G401.6 (cell line): ENCODE measurements around the gene NR4A2.

Source experiments
- FAIRE-seq: peaks from 2 replicates; lab custom pipeline; 2012; peaks lifted over from hg19 to GRCh38; lab: Jason Lieb, UNC

The NR4A2 gene

DNA sequence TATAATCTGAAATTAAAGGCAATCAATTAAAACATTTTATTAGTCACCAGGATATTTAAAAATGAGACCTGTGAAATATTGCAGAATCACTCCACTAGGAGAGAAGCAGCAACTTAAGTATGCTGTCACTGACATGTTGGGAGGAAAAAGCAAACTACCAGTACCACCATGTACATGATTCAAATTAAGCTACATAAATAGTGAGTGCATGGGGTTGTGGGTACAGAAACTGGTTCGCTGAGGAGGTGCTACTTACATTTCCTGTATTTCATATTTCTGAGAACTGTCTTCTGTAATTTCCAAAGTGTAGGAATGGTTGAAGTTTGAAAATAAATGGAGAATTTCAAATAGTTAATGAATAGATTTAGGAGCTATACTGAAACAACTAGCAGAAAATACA lies 7.9 kb upstream of the NR4A2 start:
- FAIRE-seq: no peak

- no peak for FAIRE-seq
These were observed 7.3 kb upstream of the NR4A2 start for GRCh38 chr2:156339865-156340264.

GRCh38 chr2:156339110-156339847 lies 6.8 kb upstream of the NR4A2 start:
- FAIRE-seq: no peak

DNA sequence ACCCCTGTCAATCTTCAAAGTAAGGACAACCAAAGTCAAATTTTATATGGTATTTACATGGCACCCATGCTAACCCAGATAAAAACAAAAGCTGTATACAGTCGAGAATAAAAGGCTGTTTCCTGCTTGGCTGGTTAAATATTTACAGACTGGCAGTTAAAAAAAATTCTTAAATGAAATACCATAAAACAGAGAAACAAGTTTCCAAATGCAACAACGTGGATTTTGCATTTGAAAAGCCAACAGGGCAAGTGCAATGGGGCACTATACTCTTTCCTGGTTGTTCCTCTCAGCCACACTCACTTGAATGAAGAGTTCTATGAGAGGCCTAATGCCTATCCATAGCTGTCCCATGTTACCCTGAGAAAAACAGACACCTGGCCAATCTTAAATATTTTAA lies 6.1 kb upstream of the NR4A2 start:
- no peak for FAIRE-seq

DNA sequence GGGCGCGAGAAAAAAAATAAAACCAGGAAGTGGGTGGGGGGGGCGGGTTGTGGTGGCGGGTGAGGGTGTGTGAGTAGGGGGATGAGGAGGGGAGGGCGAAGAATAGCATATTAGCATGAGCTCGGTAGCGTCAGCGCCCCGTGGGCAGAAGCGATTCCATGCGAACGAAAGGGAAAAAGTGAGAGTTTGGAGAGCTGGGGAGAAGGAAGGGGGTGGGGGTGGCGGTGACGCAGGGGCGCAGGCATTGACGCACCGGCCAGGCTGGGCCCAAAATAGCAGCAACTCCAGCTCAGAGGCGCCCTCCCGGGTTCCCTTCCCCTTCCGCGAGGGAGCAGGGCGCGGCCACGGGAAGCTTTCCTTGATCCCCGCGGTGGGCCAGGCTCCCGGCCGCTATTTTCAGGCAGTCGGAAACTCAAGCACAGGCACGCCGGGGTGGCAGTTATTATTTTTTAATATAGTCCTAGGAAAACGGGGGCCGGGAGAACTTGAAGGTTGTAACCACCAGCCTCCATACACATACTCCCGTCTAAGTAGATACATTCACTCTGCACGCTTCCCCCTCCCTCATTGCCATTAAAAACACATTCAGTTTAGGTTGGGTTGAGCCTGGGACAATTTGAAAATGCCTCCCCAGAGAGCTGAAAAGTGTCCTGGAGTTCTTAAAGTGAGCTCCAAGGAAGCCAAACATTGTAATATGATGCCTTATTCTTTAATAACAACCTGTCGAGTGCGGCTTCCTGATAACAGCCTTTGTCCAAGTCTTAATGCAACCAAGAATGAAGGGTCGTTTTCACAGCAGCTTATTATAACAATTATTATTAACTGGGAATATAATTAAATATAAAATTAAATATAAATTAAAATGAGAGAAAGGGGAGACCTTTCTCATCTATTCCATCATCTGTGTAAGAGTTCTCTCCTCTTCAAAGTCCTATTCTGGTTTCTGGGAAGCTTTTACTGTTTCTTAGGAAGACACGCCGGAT lies 2.3 kb upstream of the NR4A2 start:
- no peak for FAIRE-seq

- no peak for FAIRE-seq
These were observed 1.5 kb upstream of the NR4A2 start for GRCh38 chr2:156333951-156334495.

DNA sequence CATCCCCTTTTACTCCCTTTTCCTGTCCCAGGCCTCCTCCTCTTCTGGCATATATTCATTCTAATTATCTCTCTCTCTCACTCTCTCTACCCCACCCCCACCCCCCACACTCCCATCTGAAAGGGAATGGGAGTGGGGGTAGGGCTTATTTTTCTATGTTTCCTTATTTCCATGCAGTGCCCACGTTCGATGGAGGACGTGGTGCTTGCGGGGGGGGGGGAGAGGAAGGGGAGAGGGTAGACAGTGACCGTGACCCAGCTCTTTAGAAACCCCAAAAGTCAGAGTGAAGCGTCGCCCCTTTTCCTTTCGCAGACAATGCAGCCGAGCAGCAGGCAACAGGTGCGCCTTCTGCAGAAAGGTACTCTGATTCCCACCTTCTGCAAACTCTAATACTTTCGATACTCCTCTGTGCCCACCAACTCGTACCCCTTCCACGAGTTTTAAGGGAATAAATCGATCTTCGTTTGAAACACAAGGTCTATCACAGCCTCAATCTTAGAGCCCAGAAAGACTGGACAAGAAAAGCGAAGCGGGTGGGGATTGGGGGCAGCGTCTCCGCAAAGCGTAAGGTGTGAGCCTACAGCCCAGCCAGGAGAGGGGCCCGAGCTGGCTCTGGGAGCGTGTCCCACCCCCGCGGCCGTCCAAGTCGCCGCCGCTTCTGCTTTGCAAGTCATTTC lies 891 bp upstream of the NR4A2 start:
- no peak for FAIRE-seq

- no peak for FAIRE-seq
These were observed 312 bp downstream of the NR4A2 start for GRCh38 chr2:156332284-156332533.

DNA sequence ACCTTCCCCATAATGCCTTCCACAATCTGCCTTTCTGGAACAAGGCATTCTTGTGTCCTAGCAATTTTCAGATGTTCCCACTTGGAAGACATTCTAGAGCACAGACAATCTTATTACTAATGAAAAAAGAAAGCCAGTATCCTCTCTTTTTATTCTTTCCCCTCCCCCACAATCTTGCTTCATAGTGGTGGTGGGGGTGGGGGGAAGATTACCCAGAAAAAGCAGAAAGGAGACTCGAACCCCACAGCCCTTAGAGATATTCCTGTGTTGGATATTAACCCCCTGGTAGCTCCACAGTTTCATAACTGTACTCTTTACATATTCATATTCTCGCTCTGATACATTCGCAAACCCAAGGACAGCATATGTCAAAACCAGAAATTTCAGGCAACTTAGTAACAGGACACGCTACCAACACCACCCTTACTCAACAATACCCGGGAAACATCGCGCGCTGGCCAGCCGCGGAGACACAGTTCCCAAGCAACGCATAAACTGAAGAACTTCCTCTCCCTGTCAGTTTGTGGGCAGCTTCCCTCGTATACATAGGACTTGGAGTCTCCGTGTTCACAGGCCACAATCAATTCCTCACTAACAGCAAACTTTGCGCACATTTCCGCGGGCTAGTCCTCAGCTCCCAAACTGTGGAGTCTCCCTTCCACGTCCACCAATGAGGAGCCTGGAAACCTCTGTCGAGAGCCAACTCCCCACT lies 793 bp downstream of the NR4A2 start:
- FAIRE-seq: no peak

DNA sequence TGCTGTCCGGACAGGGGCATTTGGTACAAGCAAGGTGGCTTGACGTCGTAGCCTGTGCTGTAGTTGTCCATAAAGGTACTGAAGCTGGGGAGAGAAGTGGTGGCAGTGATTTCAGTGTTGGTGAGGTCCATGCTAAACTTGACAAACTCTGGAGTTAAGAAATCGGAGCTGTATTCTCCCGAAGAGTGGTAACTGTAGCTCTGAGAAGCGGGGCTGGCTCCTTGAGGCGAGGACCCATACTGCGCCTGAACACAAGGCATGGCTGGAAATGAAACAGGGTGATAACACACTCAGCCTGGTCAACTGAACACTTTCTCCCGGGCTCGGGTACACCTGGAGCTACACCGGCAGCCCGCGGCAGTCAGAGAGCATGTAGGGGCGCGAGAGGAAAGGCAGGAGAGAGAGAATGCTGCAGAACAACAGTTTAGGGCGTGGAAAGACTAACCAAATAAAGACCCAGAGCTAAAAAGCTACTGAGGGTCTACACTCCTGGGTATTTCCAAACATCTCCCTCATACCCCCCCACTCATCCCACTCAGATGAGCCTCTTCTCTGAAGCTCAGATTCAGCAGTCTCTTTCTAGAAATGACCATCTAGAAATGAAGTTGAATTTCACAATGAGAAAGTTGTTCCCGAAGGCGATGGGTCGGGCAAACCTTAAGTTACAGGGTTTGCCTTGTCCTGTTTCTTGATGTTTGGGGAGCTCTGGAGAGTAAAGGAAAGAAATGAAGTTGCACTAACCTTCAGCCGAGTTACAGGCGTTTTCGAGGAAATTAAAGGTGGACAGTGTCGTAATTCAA lies 2.4 kb downstream of the NR4A2 start:
- no peak for FAIRE-seq

GRCh38 chr2:156329031-156329926 lies 3.2 kb downstream of the NR4A2 start:
- no peak for FAIRE-seq

GRCh38 chr2:156327835-156328695 lies 4.5 kb downstream of the NR4A2 start:
- no peak for FAIRE-seq

DNA sequence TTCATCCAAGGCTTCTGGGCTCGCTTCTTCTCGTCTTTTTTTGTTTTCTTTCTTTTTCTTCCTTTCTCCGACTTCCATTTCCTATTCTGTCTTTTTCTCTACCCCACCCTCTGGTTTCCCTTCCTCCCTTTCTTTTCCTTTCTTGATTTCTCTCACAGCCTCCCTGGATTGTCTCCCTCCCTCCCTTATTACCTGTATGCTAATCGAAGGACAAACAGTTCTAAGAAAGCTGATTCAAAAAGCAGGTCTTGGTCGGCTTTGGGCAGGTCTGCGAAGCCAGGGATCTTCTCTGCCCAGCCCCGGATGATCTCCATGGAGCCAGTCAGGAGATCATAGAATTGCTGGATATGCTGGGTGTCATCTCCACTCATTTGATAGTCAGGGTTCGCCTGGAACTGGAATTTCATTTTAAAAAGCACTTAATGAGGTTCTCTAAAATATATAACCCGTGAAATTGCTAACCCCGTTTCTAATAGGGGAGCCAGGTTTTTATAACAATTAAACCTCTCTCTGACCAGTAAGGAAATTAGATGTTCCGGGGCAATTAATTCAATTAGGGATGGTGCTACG lies 5.9 kb downstream of the NR4A2 start:
- FAIRE-seq: no peak

DNA sequence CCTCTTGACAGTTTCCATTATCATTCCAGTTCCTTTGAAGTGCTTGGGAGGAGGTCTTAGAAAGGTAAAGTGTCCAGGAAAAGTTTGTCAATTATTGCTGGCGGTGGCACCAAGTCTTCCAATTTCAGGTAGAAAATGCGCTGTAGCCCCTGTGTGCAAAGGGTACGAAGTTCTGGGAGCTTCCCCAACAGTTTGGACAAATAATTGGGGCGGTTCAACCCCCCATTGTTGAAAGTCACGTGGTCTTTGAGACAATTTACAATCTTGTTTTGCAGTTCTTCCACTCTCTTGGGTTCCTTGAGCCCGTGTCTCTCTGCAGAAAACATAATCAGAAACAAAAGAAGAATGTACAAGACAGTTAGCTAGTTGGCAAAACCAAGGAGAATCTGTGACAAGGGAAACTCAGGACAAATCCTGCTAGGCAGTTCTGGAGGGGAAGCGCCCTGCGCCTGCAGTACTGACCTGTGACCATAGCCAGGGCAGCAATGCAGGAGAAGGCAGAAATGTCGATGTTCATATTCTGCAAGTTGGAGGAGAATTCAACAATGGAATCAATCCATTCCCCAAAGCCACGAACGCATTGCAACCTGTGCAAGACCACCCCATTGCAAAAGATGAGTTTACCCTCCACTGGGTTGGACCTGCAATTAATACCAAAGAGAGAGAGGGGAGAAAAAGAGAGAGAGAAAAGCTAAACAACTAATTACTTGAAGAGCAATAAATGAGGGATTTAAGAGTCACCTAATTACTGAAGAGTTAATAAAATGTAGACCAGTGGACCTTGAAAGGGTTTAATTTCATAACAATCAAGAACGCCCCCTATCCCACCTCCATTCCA lies 6.6 kb downstream of the NR4A2 start:
- no peak for FAIRE-seq

DNA sequence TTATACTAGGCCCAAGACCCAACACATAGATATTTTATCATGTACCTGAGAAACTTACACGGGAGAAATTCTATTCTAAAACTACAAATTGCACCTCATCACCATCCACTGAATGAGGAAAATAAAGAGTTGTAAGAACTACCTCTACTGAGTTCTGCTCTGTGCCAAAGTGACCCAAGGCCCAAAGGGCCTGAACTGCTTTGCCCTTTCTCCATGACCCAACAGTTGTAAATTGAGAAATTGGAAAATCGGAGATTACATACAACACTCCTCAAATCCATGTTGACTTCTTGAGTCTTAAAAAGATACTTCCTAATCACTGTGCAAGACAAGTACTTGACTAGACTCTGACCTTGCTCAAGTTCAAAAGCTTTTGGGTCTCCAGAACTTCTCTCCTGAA lies 8.8 kb downstream of the NR4A2 start:
- no peak for FAIRE-seq

GRCh38 chr2:156322686-156323231 lies 9.8 kb downstream of the NR4A2 start:
- FAIRE-seq: no peak

GRCh38 chr2:156322051-156322685 lies 10.4 kb downstream of the NR4A2 start:
- FAIRE-seq: no peak
